HG02759 (cell line): Measurements from ENCODE around the gene KCNJ14.
"Not testable (repeated sequence)": the region's sequence is repeated elsewhere in the genome, so short reads cannot be mapped to it uniquely, and the experiment has no call there.

Experiments used
- ATAC-seq: cut with Tn5 transposase; IDR thresholded peaks from one replicate; pipeline ENCODE4 v1.9.1; 2021; ENCODE audit warnings: mild to moderate bottlenecking, moderate library complexity; ENCODE audit not compliant: unreplicated experiment

KCNJ14 gene

DNA sequence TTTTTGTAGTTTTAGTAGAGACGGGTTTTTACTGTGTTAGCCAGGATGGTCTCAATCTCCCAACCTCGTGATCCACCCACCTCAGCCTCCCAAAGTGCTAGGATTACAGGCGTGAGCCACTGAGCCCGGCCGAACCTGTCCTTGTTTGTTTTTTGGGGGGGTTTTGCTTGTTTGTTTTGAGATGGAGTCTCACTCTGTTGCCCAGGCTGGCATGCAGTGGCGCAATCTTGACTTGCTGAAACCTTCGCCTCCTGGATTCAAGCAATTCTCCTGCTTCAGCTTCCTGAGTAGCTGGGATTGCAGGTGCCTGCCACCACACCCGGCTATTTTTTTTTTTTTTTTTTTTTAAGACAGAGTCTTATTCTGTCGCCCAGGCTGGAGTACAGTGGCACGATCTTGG lies 31.3 kb downstream of the KCNJ14 start:
- not testable (repeated sequence) for ATAC-seq

DNA sequence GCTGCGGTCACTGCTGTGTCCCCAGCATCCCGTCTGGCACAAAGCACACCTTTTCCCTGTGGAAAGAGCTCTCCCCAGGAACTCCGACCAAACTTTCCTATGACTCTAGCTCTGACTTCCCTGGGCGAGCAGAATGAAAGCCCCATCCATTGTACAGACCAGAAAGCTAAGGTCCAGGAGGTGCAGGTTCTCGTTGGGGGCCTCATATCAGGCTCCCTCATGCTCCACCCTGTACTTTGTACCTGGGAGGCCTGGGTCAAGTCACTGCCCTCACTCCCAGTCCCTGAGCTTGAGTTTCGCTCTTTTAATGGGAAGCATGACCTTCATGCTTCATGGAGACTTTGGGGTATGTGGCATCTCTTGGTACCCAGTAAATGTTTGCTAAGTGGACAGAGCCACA lies 32.2 kb downstream of the KCNJ14 start:
- no peak for ATAC-seq

DNA sequence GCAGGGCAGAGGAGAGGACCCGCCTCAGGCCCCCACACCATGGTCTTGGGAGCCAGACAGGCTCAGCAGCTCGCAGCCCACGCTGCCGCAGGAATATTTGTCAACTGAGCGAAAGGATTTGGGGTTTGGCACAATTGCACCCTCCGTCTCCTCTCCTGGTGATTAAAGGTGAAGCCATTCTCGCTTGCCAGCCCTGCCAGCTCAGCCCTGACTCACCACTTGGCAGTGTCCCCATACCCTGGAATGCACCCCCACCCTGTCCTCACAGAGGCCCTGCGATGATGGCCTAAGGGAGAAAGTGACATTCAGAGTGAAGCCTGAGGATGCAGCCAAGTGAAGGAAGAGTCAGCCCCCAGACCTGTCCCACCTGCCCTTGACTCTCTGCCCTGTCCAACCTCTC lies 32.6 kb downstream of the KCNJ14 start:
- ATAC-seq = no peak

DNA sequence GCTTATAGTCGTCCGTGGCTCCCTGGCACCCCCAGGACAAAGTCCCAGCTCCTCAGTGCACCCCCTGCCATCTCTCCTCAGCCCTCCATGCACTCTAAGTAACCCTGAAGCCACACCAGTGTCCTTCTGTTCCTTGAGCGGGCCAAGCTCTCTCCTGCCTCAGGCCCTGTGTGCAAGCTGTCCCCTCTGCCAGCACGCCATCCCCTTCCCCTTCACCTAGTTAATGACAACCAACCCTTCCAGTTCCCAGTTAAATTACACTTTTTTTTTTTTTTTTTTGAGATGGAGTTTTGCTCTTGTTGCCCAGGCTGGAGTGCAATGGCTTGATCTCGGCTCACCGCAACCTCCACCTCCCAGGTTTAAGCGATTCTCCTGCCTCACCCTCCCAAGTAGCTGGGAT lies 33.1 kb downstream of the KCNJ14 start:
- ATAC-seq = not testable (repeated sequence)

DNA sequence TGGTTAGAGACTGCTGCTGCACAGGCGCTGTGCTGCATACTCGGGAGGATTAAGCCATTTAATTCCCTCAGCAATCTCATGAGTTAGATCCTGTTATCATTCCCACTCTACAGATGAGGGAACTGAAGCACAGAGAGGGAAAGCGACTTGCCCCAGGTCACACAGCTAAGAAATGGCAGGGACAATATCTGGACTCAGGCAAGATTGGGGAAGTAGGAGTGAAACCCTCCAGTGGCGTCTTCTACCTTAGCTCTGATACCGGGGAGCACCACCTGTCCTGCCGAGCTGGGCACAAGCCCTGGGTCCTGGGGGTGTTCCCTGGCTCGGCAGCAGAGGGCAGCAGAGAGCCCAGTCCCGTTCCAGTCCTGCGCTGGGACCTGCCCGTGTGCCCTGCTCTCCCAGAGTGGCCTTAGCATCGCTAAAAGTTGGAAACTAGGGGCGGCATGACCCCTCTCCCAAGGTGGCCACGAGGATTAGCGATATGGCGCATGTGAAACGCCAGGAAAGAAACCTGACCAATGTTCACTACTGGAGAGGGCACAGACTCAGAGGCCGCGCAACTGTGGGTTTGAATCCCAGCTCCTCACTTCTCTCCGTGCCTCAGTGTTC lies 34.3 kb downstream of the KCNJ14 start:
- ATAC-seq = no peak

DNA sequence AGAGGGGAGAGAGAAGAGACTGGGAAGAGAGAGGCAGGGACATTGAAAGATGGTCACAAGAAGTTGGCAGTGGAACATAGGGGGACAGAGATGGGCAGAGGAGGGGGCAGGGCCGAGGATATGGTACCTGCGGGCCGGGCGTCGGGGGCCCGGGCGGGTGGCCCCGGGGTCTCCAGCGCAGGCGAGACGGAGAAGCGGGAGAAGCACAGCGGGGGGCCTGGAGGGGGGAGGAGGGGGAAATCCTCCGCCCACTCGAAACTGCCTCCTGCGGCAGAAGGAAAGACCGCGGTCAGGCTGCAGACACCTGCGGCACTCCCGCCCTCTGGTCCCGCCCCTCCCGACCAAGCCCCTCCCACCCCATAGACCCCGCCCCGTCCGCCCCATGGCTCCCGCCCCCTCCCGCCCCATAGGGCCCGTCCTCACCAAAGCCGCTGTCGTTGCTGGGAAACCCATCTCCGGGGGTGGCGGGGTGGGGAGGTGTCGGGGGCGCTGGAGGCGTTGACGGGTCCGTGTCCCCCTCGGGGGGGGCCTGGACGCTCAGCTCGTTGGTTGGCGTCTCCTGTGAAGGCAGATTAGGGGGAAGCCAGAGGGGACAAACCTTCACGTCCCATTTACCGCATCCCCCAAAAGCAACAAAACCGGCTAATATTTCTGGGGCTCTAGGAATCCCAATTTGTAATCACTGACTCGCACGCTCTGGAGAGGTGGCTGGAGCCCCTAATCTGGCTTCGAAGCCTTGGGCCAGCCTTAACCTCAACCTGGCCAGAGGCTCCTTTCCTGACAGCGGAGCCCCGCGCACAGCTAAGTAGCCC lies 35.8 kb downstream of the KCNJ14 start:
- ATAC-seq = no peak

DNA sequence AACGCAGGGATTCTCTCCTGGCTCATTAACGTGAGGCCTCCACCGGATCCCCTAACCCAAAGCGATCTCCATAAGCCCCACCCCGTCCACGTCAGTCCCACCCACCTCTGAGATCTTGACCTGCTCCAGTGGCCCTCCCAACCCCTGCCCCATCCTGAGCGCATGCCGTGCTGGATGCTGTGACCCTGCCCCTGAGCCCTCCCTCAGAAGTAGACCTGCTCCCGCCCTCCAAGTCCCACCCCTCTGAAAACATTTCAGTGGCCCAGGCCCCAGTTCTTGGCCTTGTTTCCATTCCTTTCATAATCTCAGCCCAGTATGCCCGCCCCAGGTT lies 36.4 kb downstream of the KCNJ14 start:
- no peak for ATAC-seq

DNA sequence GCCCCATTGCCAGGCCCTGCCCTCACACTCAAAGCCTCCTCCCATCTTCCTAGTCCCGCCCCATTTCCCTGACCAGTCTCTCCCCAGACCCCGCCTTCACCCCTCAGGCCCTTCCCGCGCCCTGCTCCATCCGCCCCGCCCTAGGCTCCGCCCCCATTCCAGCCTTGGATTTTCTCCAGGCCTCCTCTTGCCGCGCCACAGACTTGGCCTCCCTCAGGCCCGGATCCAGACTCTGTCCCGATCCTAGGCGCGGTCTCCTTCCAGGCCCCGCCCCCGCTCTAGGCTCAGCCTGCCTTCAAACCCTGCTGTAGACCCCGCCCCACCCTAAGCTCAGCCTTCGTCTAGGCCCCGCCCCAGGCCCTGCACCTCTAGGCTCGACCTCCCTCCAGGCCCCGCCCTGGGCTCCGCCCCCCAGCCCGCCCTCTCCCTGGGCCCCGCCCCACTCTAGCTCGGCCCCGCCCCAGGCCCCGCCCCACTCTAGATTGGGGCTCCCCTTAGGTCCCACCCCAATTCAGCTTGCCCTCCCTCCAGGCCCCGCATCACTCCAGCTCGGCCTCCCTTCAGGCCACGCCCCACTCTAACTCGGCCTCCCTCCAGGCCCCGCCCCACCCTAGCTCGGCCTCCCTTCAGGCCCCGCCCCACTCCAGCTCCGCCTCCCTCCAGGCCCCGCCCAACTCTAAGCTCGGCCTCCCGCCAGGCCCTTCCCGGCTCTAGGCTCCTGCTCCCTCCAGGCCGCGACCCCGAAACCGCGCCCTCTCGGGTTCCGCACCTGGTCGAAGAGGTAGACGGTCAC lies 37.7 kb downstream of the KCNJ14 start:
- ATAC-seq = peak; percentile 63

DNA sequence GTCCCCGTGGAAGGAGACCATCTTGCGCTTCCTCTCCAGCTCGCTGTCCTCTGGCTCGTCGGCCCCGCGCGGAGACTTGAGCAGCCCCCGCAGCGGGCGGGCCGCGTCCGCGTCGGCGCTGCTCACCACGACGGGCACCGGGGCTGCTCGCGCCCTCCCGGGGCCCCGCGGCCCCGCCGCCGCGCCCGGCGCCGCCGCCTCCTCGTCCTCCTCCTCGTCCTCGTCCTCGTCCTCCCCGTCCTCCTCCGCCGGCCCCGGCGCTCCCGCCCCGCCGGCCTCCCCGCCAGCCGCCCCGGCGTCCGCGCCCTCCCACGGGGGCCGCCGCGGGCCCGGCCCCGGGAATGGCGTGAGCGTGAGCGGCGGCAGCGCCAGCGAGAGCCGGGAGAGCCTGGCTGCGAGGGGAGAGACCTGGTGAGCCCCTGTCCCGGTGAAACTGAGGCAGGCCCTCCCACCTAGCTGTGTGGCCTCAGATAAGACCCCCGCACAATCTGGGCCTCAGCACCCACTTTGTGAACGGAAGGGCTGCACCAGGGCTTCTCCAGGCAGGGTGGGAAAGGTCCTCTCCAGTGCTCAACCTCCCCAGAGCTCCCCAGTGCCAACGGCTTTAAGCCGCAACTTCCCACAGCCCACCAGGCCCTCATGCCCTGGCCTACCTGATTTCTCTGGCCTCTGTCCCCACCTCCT lies 38.5 kb downstream of the KCNJ14 start:
- peak; percentile 10 for ATAC-seq

DNA sequence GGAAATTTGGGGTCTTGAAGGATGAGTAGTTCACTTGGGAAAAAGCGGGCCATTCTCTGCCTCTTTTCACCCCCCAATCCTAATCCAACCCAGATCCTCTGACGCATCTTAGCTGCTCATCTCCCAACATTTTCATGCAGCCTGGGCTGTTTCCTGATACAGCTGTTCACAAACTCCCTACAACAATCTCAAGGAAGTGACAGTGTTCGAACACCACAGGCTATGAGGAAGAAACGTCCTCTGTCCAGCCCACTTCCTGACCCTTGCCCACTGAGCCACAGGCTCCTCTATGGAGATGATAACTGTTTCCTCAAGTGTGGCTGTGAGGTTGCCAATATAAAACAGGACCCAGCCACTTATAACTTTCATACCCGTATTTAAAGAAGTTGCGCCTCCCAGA lies 40.0 kb downstream of the KCNJ14 start:
- ATAC-seq = no peak

DNA sequence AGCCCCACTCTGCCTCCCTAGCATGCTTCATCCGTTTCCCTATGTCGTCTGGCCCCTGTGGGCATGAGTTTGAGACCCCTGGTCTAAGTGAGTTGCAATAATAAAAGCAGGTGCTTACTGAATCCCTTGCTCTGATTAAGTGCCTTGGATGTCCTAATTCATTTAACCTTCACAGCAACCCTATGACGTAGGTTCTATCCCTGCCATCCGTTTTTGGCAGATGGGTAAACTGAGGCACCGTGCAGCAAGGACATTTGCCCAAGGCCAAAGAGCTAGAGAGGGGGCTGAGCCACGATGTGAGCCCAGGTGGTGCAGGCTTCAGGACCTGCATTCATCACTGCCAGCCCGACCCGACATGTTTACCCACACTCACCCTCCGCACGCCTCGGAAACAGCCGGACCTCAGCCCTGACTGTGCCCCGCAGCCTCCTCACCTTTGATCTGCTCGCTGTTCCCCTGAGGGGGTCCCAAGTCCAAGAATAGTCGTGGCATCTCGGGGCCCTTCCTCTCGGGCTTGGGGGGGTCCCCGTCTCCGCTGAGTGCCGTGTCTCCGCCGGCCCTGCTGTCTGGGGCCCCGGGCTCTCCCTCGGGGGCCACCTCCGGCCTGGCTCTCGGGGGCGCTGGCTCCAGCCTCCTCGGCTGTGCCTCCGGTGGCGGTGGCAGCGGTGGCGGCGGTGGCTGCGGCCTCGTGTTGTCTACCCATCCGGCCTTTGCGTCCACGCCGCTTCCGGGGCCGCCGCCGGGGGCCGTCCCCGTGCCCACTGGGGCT lies 41.8 kb downstream of the KCNJ14 start:
- no peak for ATAC-seq

DNA sequence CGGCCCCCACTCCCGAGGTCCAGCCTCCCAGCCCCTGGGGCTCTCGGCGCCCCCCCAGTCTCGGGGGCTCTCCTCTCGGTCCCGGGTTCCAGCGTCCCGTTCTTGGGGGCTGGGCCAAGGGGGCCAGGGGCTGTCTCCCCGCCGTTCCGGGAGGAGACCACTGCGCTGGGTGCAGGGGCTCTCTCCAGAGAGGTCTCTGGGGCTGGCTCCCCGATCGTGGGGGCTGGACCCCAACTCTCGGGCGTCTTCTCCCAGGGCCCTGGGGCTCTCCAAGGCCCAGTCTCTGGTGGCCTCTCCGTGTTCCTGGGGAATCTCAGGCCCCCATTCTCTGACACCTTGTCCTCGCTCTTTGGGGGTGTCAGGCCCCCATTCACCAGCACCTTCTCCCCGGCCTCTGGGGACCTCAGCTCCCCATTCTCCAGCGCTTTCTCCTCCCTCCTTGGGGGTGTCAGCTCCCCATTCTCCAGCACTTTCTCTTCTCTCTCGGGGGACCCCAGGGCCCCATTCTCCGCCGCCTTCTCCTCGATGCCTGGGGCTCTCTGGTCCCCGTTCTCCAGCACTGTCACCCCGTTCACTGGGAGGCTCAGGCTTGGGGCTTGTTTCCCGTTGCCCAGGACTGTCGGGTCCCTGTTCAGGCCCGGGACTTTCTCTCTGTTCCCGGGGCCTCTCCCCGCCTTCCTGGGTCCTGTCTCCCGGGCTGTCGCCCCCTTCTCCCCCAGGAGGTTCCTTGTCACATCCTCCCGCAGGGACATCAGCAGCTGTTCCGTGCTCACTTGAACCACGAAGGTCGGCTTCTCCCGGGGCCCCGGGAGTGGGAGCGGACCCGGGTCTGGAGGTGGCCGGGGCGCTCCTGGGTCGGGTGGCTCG lies 42.6 kb downstream of the KCNJ14 start:
- ATAC-seq = no peak

DNA sequence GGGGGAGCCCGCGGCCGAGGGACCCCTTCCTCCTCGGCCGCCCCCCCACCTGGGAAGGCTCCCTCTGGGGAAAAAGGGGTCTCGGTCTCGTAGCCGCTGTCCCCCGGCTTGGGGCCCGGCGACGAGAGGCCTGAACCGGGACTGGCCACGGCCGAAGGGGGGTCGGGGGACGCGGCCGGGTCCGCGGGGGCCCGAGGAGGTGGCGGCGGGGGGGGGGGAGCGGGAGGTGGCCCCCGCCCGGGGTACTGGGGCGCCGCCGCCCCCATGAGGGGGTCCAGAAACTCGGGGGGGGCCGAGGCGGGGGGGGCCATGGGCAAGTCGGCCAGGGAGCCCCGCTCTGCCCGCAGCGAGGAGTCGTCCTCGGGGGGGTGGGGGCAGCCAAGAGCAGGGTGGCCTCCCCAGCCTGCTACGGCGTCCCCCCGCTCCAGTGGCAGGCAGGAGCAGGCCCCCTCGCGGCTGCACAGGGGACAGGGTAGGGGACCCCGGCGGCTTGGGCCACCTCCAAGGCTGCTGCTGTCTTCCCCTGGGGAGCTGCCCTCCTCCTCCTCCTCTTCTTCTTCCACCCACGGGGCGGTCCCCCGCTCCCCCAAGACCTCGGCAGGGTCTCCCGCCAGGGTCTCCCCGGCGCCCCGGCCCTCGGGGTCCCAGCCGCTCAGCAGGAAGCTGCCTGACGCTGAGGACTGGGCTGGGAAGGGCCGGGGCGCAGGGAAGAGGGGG lies 43.4 kb downstream of the KCNJ14 start:
- no peak for ATAC-seq

DNA sequence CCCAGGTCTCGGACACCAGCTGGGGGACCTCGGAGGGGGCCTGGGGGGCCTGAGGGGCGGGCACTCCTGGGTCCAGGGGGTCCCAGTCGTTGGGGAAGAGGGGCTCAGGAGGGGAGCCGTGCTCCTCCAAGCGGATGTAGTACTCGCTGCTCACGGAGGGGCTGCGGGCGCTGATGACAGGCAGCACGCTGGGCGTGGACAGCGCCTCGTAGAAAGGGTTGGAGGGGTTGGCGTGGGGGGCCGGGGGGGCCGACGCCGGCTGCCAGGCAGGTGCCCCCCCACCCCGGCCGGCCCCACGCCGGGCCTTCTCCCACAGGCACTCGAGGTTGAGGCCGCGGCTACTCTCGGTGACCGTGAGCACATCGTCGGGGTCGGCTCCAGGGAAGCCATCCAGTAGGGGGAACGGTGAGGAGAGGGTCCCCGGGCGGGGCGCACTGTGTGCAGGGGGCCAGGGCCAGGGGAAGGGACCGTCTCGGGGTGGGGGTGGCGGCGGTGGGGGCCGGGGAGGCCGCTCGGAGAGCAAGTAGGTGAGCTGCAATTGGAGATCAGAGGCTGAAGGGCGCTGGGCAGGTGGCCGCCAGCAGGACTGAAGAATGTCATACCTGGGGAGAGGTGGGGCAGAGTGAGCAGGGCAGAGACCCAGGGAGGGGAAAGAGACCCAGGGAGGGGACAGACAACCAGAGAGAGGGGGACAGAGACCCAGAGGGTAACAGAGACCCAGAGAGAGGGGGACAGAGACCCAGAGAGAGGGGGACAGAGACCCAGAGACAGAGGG lies 44.1 kb downstream of the KCNJ14 start:
- no peak for ATAC-seq

DNA sequence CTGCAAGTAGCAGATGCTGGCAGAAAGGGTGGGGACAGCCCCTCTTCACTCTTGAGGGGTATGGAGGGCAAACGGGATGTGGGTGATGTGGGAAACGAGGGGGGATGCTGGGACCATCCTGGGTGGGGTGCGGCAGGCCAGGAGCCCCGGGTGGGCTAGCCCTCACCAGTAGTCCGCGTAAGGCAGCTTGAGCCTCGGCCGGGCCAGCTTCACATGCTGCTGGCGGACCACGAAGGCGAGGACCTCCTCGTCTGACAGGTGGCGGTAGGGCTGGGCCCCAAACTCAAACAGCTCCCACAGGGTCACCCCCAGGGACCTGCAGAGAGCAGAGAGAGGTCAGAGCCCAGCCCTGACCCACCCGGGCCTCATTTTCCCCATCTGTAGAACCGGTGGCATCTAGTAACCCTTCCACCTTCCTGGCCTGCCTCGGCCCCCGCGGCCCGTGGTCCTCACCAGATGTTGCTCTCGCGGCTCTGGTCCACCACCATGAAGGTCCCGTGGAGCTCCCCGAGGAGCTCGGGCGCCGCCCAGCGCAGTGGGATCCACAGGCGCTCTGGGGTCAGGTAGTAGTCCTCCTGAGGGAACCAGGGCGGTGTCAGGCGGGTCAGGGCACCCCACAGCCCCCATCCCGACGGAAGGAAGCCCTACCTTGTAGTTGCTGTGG lies 45.6 kb downstream of the KCNJ14 start:
- ATAC-seq = no peak

DNA sequence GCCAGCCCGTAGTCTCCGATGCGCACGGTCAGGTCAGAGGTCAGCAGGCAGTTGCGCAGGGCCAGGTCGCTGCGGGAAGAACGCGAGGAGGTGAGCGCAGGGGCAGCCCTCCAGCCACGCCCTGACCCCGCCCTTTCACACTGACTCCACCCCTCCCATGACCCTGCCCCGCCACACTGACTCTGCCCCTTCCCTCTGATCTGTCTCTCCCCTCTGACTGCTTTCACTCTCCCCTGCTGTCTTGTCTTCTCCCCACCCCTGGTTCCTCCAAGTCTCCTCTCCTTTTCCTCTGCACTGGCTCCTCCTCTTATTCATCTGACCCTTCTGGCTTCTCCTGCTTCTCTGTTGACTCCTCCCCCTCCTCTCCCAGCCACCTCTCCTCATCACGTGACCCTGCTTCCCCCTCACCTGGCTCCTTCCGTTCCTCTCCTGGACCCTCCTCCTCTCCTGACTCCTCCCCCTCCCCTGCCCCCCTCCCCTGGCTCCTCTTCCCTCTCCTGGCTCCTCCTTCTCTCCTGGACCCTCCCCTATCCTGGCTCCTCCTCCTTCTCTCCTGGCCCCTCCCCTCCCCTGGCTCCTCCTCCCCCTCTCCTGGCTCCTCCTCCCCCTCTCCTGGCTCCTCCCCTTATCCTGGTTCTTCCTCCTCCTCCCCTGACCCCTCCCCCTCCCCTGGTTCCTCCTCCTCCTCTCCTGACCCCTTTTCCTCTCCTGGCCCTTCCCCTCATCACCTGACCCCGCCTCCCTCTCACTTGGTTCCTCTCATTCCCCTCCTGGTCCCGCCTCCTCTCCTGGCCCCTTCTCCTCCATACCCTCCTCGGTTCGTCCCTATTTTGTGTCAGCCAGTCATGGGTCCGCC lies 46.3 kb downstream of the KCNJ14 start:
- no peak for ATAC-seq
